ENCODE measurements around the gene ZNF311.

The ZNF311 gene

GRCh38 chr6:28983838-28984237 is 21.3 kb downstream of the ZNF311 start:
- DNase-seq (ENCODE audit: low read depth in 1 of 2, low spot score in 1 of 2), result no peak
- TF ChIP-seq GABPA (IDR thresholded peaks at IDR 0.05; ENCODE audit: low read depth) (no peak), CTCF (IDR thresholded peaks at IDR 0.05; ENCODE audit: insufficient read depth, low read length) (no peak), SPI1 (IDR thresholded peaks at IDR 0.05; ENCODE audit: borderline replicate concordance, low read depth) (no peak), POLR2AphosphoS5 (IDR thresholded peaks at IDR 0.05; ENCODE audit: low read depth) (no peak)
- TF ChIP-seq, protein P1, sequence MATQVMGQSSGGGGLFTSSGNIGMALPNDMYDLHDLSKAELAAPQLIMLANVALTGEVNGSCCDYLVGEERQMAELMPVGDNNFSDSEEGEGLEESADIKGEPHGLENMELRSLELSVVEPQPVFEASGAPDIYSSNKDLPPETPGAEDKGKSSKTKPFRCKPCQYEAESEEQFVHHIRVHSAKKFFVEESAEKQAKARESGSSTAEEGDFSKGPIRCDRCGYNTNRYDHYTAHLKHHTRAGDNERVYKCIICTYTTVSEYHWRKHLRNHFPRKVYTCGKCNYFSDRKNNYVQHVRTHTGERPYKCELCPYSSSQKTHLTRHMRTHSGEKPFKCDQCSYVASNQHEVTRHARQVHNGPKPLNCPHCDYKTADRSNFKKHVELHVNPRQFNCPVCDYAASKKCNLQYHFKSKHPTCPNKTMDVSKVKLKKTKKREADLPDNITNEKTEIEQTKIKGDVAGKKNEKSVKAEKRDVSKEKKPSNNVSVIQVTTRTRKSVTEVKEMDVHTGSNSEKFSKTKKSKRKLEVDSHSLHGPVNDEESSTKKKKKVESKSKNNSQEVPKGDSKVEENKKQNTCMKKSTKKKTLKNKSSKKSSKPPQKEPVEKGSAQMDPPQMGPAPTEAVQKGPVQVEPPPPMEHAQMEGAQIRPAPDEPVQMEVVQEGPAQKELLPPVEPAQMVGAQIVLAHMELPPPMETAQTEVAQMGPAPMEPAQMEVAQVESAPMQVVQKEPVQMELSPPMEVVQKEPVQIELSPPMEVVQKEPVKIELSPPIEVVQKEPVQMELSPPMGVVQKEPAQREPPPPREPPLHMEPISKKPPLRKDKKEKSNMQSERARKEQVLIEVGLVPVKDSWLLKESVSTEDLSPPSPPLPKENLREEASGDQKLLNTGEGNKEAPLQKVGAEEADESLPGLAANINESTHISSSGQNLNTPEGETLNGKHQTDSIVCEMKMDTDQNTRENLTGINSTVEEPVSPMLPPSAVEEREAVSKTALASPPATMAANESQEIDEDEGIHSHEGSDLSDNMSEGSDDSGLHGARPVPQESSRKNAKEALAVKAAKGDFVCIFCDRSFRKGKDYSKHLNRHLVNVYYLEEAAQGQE (IDR thresholded peaks at IDR 0.05; ENCODE audit: insufficient replicate concordance, low read depth), result no peak
- Histone ChIP-seq H3K27me3 (ENCODE audit: insufficient read depth, poor library complexity, severe bottlenecking) (no peaks in the 10 kb centered on the region), H3K27ac (replicated peaks) (no peak overlapping the region), H3K4me3 (replicated peaks; ENCODE audit: insufficient read depth, low read length) (no peak overlapping the region)

- no peaks in the 10 kb centered on the region for H3K27me3 ChIP-seq (ENCODE audit: insufficient read depth, poor library complexity, severe bottlenecking)
- TF ChIP-seq SPI1 (IDR thresholded peaks at IDR 0.05; ENCODE audit: borderline replicate concordance, low read depth) (no peak), CTCF (IDR thresholded peaks at IDR 0.05; ENCODE audit: insufficient read depth, low read length) (no peak), POLR2AphosphoS5 (IDR thresholded peaks at IDR 0.05; ENCODE audit: low read depth) (no peak), GABPA (IDR thresholded peaks at IDR 0.05; ENCODE audit: low read depth) (no peak)
- TF ChIP-seq, protein P1 (IDR thresholded peaks at IDR 0.05; ENCODE audit: insufficient replicate concordance, low read depth), result no peak
- DNase-seq (ENCODE audit: low read depth in 1 of 2, low spot score in 1 of 2), result peak in 1 of 2 experiments; percentile 70
- H3K27ac ChIP-seq (replicated peaks), result peak overlapping the region; percentile 84
- peak overlapping the region; percentile 51 for H3K4me3 ChIP-seq (replicated peaks; ENCODE audit: insufficient read depth, low read length)
Observed at GRCh38 chr6:28982476-28983266, 22.4 kb downstream of the ZNF311 start.

DNA sequence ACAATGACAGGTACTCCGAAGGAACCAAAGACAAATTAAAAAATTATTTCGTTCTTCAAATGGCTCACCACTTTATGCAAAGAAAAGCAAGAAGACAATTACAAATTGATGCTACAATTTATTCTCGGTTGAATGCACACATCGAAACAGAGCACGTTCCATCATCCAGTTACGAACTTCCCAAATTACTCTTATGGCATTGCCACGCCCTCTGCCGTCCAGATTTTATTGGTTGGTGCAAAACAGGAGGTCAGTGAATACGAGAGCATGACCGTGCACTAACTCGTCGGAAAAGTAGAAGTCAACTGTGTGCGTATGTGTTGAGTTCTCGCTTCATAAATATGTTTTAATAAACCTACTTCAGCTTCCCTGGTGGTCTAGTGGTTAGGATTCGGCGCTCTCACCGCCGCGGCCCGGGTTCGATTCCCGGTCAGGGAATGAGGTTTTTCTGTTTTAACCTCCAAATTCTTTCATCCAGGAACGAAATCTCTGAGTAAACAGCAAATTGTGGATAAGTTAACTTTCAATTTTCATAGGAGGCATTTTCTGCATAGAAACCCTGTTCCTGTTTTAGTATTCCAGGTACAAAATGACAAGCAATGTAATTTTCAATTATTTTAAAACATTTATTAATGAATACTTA is 23.2 kb downstream of the ZNF311 start:
- no peaks in the 10 kb centered on the region for H3K27me3 ChIP-seq (ENCODE audit: insufficient read depth, poor library complexity, severe bottlenecking)
- H3K27ac ChIP-seq (replicated peaks), result peak overlapping the region; percentile 84
- H3K4me3 ChIP-seq (replicated peaks; ENCODE audit: insufficient read depth, low read length), result peak overlapping the region; percentile 51
- TF ChIP-seq GABPA (IDR thresholded peaks at IDR 0.05; ENCODE audit: low read depth) (no peak), CTCF (IDR thresholded peaks at IDR 0.05; ENCODE audit: insufficient read depth, low read length) (no peak), SPI1 (IDR thresholded peaks at IDR 0.05; ENCODE audit: borderline replicate concordance, low read depth) (no peak), POLR2AphosphoS5 (IDR thresholded peaks at IDR 0.05; ENCODE audit: low read depth) (no peak)
- TF ChIP-seq, protein P1 (IDR thresholded peaks at IDR 0.05; ENCODE audit: insufficient replicate concordance, low read depth), result no peak
- peak; percentile 83 to 88 for DNase-seq (ENCODE audit: low read depth in 1 of 2, low spot score in 1 of 2)
